Limb (tissue), 2 donors: Measurements from ENCODE around the gene ZNF25.
"Not testable (repeated sequence)": the region's sequence is repeated elsewhere in the genome, so short reads cannot be mapped to it uniquely, and the experiment has no call there.

Source experiments
- DNase-seq, 2 donors: peaks; one replicate each; pipeline ENCODE4 v3.0.0-alpha.2; 2016; ENCODE audit errors: extremely low spot score in 2 of 2

ZNF25 gene

GRCh38 chr10:37948210-37948609 lies 28.2 kb downstream of the ZNF25 start:
- DNase-seq, result no peak

GRCh38 chr10:37947526-37947925 lies 28.9 kb downstream of the ZNF25 start:
- no peak for DNase-seq

GRCh38 chr10:37937864-37938263 lies 38.6 kb downstream of the ZNF25 start:
- DNase-seq, result no peak

GRCh38 chr10:37934791-37935190 lies 41.7 kb downstream of the ZNF25 start:
- no peak for DNase-seq

GRCh38 chr10:37930423-37930822 lies 46.0 kb downstream of the ZNF25 start:
- DNase-seq, result no peak

- DNase-seq, result not testable (repeated sequence)
Measured at GRCh38 chr10:37908165-37908564, 68.3 kb downstream of the ZNF25 start.

- DNase-seq, result no peak
Measured at GRCh38 chr10:37906382-37906781, 70.1 kb downstream of the ZNF25 start.
